Measurements from ENCODE around the gene ZFYVE28. TPM values are rescaled to one million over a fixed set of nuclear protein-coding genes. Genes with fewer than 3 reads are reported as not detected.

The ZFYVE28 gene
- total RNA-seq, 6 donors from 2014 or later, result 10.8 to 51.3 (median 15.2) TPM

GRCh38 chr4:2417226-2417764, 1.1 kb downstream of the ZFYVE28 start:
- Histone ChIP-seq H3K4me3 (peak overlapping the region; percentile 48 to 93 (median 72)), H3K9me3 (no peaks in the 10 kb centered on the region), H3K27me3 (peaks cover 0 to 5% (median 2%) of the 10 kb centered on the region in 4 donors), H3K4me1 (peaks cover 46 to 61% (median 57%) of the 10 kb centered on the region in 4 donors), H3K27ac (peak overlapping the region; percentile 74 to 91 (median 80)), H3K36me3 (no peaks in the 10 kb centered on the region)
- no peak for TF ChIP-seq EP300 (IDR thresholded peaks at IDR 0.05)
- TF ChIP-seq POLR2A (IDR thresholded peaks at IDR 0.05), result no peak
- no peak for TF ChIP-seq POLR2AphosphoS5 (IDR thresholded peaks at IDR 0.05)
- TF ChIP-seq, protein P1, sequence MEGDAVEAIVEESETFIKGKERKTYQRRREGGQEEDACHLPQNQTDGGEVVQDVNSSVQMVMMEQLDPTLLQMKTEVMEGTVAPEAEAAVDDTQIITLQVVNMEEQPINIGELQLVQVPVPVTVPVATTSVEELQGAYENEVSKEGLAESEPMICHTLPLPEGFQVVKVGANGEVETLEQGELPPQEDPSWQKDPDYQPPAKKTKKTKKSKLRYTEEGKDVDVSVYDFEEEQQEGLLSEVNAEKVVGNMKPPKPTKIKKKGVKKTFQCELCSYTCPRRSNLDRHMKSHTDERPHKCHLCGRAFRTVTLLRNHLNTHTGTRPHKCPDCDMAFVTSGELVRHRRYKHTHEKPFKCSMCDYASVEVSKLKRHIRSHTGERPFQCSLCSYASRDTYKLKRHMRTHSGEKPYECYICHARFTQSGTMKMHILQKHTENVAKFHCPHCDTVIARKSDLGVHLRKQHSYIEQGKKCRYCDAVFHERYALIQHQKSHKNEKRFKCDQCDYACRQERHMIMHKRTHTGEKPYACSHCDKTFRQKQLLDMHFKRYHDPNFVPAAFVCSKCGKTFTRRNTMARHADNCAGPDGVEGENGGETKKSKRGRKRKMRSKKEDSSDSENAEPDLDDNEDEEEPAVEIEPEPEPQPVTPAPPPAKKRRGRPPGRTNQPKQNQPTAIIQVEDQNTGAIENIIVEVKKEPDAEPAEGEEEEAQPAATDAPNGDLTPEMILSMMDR (IDR thresholded peaks at IDR 0.05), result no peak
- peak in 1 of 2 donors; percentile 89 for DNase-seq
- 0% methylated on average over 6 to 25 of the region's 61 CpGs for WGBS, 2 donors
- ATAC-seq (ENCODE audit: low FRiP score in 2 of 2), result no peak

- H3K27ac ChIP-seq, result peak overlapping the region; percentile 64 to 91 (median 80)
- H3K4me1 ChIP-seq, result peaks cover 52 to 67% (median 63%) of the 10 kb centered on the region in 4 donors
These were observed 1.8 kb downstream of the ZFYVE28 start for GRCh38 chr4:2416564-2417225.

GRCh38 chr4:2415881-2416563, 2.4 kb downstream of the ZFYVE28 start:
- peaks cover 0 to 5% (median 2%) of the 10 kb centered on the region in 4 donors for H3K27me3 ChIP-seq
- H3K9me3 ChIP-seq, result no peaks in the 10 kb centered on the region
- 69 to 79% methylated on average over 17 of the region's 17 CpGs for WGBS, 2 donors
- H3K27ac ChIP-seq, result peak overlapping the region; percentile 64 to 91 (median 80)
- peaks cover 53 to 69% (median 65%) of the 10 kb centered on the region in 4 donors for H3K4me1 ChIP-seq
- DNase-seq (no peak), ATAC-seq (ENCODE audit: low FRiP score in 2 of 2) (no peak)
- no peaks in the 10 kb centered on the region for H3K36me3 ChIP-seq
- peak overlapping the region in 3 of 4 donors; percentile 57 to 93 (median 87) for H3K4me3 ChIP-seq
- TF ChIP-seq EP300 (IDR thresholded peaks at IDR 0.05) (no peak), POLR2AphosphoS5 (IDR thresholded peaks at IDR 0.05) (no peak), POLR2A (IDR thresholded peaks at IDR 0.05) (no peak)
- TF ChIP-seq, protein P1 (IDR thresholded peaks at IDR 0.05), result no peak

More at GRCh38 chr4:2416564-2417225, 1.8 kb downstream of the ZFYVE28 start:
- DNase-seq (peak in 1 of 2 donors; percentile 80), ATAC-seq (ENCODE audit: low FRiP score in 2 of 2) (no peak)
- H3K9me3 ChIP-seq, result no peaks in the 10 kb centered on the region
- no peaks in the 10 kb centered on the region for H3K36me3 ChIP-seq
- peak overlapping the region; percentile 48 to 93 (median 72) for H3K4me3 ChIP-seq
- H3K27me3 ChIP-seq, result peaks cover 0 to 5% (median 2%) of the 10 kb centered on the region in 4 donors
- TF ChIP-seq POLR2AphosphoS5 (IDR thresholded peaks at IDR 0.05) (peak in 1 of 2 donors; percentile 32), EP300 (IDR thresholded peaks at IDR 0.05) (no peak)
- WGBS, 2 donors, result 4% methylated on average over 22 to 34 of the region's 55 CpGs

DNA sequence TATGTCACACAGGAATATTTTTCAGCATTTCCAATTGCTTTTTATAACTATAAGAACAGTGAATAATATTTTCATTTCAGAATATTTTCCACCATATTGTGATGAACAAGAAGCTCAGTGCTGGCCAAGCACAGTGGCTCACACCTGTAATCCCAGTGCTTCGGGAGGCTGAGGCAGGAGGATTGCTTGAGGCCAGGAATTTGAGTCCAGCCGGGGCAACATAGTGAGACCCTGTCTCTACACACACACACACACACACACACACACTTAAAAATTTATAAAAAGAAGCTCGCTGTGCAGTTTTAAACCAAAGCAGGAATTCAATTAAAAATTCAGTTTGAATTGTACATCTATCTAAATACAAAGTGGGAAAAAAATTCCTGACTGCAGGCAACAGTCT, 3.2 kb downstream of the ZFYVE28 start:
- TF ChIP-seq POLR2AphosphoS5 (IDR thresholded peaks at IDR 0.05) (no peak), POLR2A (IDR thresholded peaks at IDR 0.05) (no peak), EP300 (IDR thresholded peaks at IDR 0.05) (no peak)
- TF ChIP-seq, protein P1 (IDR thresholded peaks at IDR 0.05), result no peak
- Histone ChIP-seq H3K36me3 (no peaks in the 10 kb centered on the region), H3K27ac (peak overlapping the region in 2 of 4 donors; percentile 85 to 91), H3K27me3 (peaks cover 0 to 5% (median 2%) of the 10 kb centered on the region in 4 donors), H3K4me1 (peaks cover 53 to 69% (median 65%) of the 10 kb centered on the region in 4 donors), H3K4me3 (no peak overlapping the region), H3K9me3 (no peaks in the 10 kb centered on the region)
- ATAC-seq (ENCODE audit: low FRiP score in 2 of 2), result no peak
- 98% methylated on average over 3 of the region's 3 CpGs for WGBS, 2 donors
- no peak for DNase-seq
